Activated naive CD4-positive, alpha-beta T cell treated with anti-CD3 and anti-CD28 coated beads, Interleukin-2, amount 50 U/mL, for 72 hours (primary cell): ENCODE measurements around the gene ZBTB22. TPM values are rescaled to one million over a fixed set of nuclear protein-coding genes. Genes with fewer than 3 reads are reported as not detected.

Experiments
- ATAC-seq, 2 donors: fragments of 150-1000 bp; cut with Tn5 transposase; 2 replicates each; pipeline ENCODE4 v1.10.0; 2021; ENCODE audit warnings: mild to moderate bottlenecking in 2 of 2, moderate library complexity in 2 of 2
- DNase-seq, 2 donors: peaks; one replicate each; pipeline ENCODE4 v3.0.0; 2021 to 2022; ENCODE audit warnings: low spot score in 2 of 2
- H3K27ac Mint-ChIP-seq, 2 donors: one replicate each; pipeline ENCODE4 v1.8.0; 2022; ENCODE audit warnings: mild to moderate bottlenecking in 2 of 2, mixed read lengths in 2 of 2
- H3K36me3 Mint-ChIP-seq, 2 donors: one replicate each; pipeline ENCODE4 v1.8.0; 2022; ENCODE audit warnings: mixed read lengths in 2 of 2
- H3K9me3 Mint-ChIP-seq, 2 donors: one replicate each; pipeline ENCODE4 v1.8.0; 2022; ENCODE audit warnings: mixed read lengths in 2 of 2
- total RNA-seq, 2 donors: library from RNA; stranded (reverse); gene quantifications; one replicate each; pipeline ENCODE4 v1.2.3, GENCODE V29; 2022

ZBTB22 gene
- total RNA-seq, 2 donors from 2014 or later = 12.2 to 18.2 TPM

DNA sequence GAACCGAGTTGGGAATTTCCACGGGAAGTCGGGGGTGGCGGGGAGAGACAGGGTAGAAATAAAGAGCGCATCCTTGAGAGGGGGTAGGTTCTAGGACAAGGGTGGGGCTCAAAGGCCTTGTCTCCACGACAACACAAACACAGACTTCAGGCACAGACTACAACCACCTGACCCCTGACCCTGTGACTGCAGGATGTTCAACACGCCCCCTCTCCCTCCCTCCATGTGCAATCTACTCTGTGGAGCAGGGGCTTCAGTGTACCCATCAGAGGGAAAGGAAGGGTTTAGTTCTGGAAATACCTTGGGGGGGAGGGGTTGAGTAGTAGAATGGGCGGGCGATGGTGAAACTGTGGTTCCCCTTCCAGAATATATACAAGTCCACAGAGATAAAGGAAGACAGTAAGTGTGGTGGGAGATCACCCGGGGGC is 3.0 kb downstream of the ZBTB22 start:
- DNase-seq (peak in 1 of 2 donors; percentile 56), ATAC-seq (peak; percentile 21 to 59)
- H3K36me3 Mint-ChIP-seq = peaks cover 22 to 48% of the 10 kb centered on the region in 2 donors
- no peaks in the 10 kb centered on the region for H3K9me3 Mint-ChIP-seq
- peak overlapping the region; percentile 98 to 99 for H3K27ac Mint-ChIP-seq

- Mint-ChIP-seq H3K27ac (peak within 1 kb of the TSS; percentile 98 to 99), H3K36me3 (peaks cover 17 to 43% of the 10 kb centered on the region in 2 donors), H3K9me3 (no peaks in the 10 kb centered on the region)
- ATAC-seq (peak; percentile 65), DNase-seq (peak; percentile 73 to 93)
Measured at GRCh38 chr6:33313709-33314514, 3.6 kb downstream of the ZBTB22 start, which contains the start of gene TAPBP. Gene TAPBP (minus strand): TSS chr6:33314078. CDS start chr6:33314041, 37 bp downstream.

GRCh38 chr6:33313105-33313708 is 4.3 kb downstream of the ZBTB22 start:
- DNase-seq (peak; percentile 51 to 83), ATAC-seq (peak; percentile 5 to 49)
- peak overlapping the region; percentile 98 to 99 for H3K27ac Mint-ChIP-seq
- H3K9me3 Mint-ChIP-seq = no peaks in the 10 kb centered on the region
- H3K36me3 Mint-ChIP-seq = peaks cover 17 to 36% of the 10 kb centered on the region in 2 donors

- peak overlapping the region; percentile 98 to 99 for H3K27ac Mint-ChIP-seq
- H3K36me3 Mint-ChIP-seq = peaks cover 17 to 33% of the 10 kb centered on the region in 2 donors
- no peaks in the 10 kb centered on the region for H3K9me3 Mint-ChIP-seq
- DNase-seq (peak; percentile 66 to 80), ATAC-seq (peak; percentile 52)
Measured at GRCh38 chr6:33312361-33313104, 5.0 kb downstream of the ZBTB22 start.

DNA sequence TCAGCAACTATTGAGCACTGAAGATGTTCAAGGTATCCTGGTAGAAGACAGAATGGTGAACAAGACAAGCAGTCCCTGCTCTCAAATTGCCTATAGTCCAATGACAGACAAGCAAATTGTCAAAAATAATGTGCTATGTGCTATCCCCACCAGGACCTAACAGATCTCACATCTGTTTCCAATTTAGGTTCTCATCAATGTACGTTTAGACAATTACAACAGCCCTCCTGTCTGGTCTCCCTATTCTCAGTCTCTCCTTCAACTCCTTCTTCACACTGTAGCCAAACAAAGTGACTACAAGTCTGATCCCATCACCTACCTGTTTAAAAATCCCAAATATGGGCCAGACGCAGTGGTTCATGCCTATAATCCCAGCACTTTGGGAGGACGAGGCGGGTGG is 11.2 kb downstream of the ZBTB22 start:
- no peaks in the 10 kb centered on the region for H3K9me3 Mint-ChIP-seq
- DNase-seq = no peak
- peak overlapping the region in 1 of 2 donors; percentile 74 for H3K27ac Mint-ChIP-seq
- peaks cover 7 to 24% of the 10 kb centered on the region in 2 donors for H3K36me3 Mint-ChIP-seq
- no peak for ATAC-seq

DNA sequence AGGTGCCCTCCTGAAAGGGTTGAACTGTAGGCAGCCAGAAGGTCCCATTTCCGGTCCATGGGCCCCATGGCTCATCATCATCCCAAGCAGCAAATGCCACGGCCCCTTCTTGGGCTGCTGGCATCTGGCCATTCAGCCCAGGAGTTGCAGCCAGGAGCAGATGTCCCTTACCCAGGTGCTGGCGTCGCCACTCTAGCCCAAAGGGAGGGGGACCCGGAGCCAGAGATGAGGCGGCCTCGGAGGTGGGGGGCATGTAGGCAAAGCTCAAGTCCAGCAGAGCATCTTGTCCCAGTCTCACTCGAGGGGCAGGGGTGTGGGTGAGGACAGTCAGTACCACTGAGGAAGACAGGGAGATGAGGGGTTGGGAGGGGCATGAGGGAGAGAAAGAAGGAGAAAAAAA is 12.5 kb downstream of the ZBTB22 start:
- peak overlapping the region in 1 of 2 donors; percentile 23 for H3K27ac Mint-ChIP-seq
- no peaks in the 10 kb centered on the region for H3K9me3 Mint-ChIP-seq
- DNase-seq (no peak), ATAC-seq (no peak)
- peaks cover 7 to 31% of the 10 kb centered on the region in 2 donors for H3K36me3 Mint-ChIP-seq

DNA sequence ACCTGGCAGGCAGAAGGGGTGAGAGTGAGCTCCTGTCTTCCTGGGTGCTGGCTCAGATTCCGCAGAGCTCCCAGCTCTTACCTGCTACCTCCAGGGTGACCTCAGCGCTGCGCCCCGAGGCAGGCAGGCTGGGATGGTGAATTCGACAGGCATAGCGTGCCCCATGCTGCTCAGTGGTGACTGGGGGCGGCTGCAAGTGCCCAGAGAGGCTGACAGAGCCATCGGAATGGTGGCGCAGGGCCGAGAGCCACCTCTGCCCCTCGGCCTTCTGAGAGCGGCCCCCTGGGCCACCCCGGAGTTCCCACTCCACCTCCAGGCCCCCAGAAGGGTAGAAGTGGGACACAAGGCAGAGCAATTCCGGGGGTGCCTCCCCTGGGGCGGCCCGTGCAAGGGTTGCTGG is 13.3 kb downstream of the ZBTB22 start:
- Mint-ChIP-seq H3K36me3 (peaks cover 7 to 39% of the 10 kb centered on the region in 2 donors), H3K9me3 (no peaks in the 10 kb centered on the region), H3K27ac (no peak overlapping the region)
- ATAC-seq = no peak
- DNase-seq = no peak

DNA sequence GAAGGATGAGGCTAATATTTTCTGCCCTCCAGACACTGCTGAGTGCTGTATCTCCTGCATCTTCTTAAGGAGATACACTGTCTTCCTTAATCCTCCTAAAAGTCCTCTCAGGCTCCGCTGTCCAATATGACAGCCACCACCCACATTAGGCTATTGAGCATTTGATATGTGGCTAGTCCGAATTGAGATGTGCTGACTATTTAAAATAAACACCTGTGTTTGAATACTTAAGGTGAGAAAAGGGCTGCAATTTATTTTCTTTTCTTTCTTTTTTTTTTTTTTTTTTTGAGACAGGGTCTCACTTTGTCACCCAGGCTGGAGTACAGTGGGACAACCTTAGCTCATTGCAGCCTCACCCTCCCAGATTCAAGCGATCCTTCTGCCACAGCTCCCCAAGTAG is 15.7 kb downstream of the ZBTB22 start:
- no peak overlapping the region for H3K27ac Mint-ChIP-seq
- H3K36me3 Mint-ChIP-seq = peaks cover 12 to 45% of the 10 kb centered on the region in 2 donors
- ATAC-seq = no peak
- DNase-seq = no peak
- no peaks in the 10 kb centered on the region for H3K9me3 Mint-ChIP-seq

DNA sequence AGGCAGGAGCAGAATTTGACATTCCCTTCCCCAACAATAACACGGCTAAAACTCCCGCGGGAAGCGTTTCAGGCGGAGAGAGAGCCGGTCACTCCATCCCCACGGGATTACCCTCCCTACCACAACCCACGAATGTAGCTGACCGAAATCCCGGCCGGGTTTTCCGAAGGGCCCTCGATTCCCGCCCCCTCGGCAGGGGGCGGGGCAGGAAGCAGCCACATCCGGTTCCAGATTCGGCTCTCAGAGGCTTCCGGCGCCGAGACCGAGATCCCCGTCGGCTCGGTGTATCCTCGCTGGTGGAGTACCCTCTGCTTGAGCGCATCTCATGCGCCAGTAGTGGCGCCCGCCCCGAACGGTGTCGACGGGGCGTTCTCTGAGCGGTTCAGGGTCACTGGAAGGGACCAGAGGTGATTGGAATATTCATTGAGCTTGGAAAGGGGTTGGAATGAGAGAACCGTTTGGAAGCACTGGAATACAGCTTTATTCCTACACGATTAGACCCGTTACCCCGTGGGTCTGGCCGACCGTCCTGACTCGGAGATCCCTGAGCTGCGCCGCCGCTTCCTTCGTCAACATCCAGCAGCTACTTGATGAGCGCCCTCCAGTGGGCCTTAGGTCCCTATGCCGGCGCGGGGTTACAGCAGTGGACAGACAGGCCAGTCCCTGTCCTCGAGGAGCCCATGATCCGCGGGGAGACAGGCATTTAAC is 18.2 kb downstream of the ZBTB22 start:
- DNase-seq (peak; percentile 95), ATAC-seq (peak; percentile 80 to 87)
- H3K9me3 Mint-ChIP-seq = no peaks in the 10 kb centered on the region
- peaks cover 5 to 39% of the 10 kb centered on the region in 2 donors for H3K36me3 Mint-ChIP-seq
- peak overlapping the region; percentile 92 to 97 for H3K27ac Mint-ChIP-seq

- Mint-ChIP-seq H3K27ac (peak within 1 kb of the TSS; percentile 92 to 99), H3K36me3 (peaks cover 5 to 35% of the 10 kb centered on the region in 2 donors)
- ATAC-seq = peak; percentile 27 to 32
Measured at GRCh38 chr6:33298773-33299236, 18.7 kb downstream of the ZBTB22 start, which contains the start of gene RGL2. Gene RGL2 (minus strand): TSS chr6:33298942. CDS start chr6:33298610, 332 bp downstream.

GRCh38 chr6:33297956-33298772 is 19.4 kb downstream of the ZBTB22 start:
- H3K27ac Mint-ChIP-seq = peak overlapping the region; percentile 92 to 99
- peak; percentile 43 to 62 for ATAC-seq
- no peaks in the 10 kb centered on the region for H3K9me3 Mint-ChIP-seq
- H3K36me3 Mint-ChIP-seq = peaks cover 5 to 31% of the 10 kb centered on the region in 2 donors
- DNase-seq = peak; percentile 74 to 80

More at GRCh38 chr6:33298773-33299236, 18.7 kb downstream of the ZBTB22 start, which contains the start of gene RGL2:
- DNase-seq = peak in 1 of 2 donors; percentile 73
- no peaks in the 10 kb centered on the region for H3K9me3 Mint-ChIP-seq

DNA sequence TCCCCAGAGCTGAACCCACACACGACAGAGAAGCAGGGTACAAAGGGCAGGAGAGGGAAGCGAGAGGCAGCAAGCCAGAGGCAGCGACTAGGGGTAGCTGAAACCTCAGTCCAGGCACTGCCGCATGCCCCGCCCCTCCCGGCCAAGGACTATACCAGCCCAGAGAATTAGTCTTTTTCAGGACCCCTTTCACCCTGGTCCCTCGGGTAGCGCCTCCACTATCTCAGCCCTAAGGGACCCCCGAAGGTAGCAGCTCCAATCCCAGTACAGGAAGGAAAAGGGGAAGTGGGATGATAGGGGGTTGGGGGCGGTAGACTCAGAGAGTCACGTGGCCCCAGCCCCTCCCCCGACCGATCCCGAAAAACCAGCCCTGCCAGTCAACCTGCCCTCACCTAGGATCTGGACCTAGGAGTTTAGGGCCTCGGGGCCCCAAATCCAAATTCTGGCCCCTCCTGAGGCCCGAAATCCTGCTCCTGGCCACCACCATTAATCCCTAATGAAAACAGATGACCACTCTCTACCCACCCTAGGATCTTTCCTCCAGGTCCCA is 20.1 kb downstream of the ZBTB22 start:
- peak overlapping the region; percentile 79 to 92 for H3K27ac Mint-ChIP-seq
- H3K9me3 Mint-ChIP-seq = no peaks in the 10 kb centered on the region
- no peak for ATAC-seq
- DNase-seq = no peak
- H3K36me3 Mint-ChIP-seq = peaks cover 5 to 31% of the 10 kb centered on the region in 2 donors

DNA sequence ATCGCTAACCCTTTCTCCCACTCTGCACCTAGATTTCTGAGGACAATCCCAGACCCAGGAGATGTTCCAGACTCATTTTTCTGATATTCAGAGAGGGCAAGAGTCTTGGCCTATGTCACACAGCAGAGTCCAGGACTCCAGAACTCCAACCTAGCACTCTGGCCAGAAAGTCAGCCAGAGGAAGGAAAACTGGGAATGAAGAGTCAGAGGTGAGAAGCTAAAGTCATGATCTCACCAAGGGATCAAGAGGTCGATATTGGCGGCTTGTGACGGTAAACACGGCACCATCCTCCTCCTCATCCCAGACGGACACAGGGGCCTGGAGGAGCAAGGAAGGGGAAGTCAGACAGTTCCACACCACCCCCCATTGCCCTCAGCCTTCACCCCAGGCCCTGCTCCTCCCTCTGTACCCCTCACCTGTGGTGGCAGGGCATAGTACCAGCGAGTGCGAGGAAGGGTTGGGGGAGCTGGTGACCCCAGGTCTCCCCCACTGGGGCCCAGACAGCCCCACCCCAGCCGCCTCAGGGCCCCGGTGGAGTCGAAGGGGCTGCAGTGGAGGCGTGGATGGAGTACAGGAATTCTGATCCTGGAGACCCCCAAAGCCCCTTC is 20.6 kb downstream of the ZBTB22 start:
- Mint-ChIP-seq H3K36me3 (peaks cover 5 to 31% of the 10 kb centered on the region in 2 donors), H3K9me3 (no peaks in the 10 kb centered on the region), H3K27ac (peak overlapping the region in 1 of 2 donors; percentile 65)
- DNase-seq = no peak
- no peak for ATAC-seq

DNA sequence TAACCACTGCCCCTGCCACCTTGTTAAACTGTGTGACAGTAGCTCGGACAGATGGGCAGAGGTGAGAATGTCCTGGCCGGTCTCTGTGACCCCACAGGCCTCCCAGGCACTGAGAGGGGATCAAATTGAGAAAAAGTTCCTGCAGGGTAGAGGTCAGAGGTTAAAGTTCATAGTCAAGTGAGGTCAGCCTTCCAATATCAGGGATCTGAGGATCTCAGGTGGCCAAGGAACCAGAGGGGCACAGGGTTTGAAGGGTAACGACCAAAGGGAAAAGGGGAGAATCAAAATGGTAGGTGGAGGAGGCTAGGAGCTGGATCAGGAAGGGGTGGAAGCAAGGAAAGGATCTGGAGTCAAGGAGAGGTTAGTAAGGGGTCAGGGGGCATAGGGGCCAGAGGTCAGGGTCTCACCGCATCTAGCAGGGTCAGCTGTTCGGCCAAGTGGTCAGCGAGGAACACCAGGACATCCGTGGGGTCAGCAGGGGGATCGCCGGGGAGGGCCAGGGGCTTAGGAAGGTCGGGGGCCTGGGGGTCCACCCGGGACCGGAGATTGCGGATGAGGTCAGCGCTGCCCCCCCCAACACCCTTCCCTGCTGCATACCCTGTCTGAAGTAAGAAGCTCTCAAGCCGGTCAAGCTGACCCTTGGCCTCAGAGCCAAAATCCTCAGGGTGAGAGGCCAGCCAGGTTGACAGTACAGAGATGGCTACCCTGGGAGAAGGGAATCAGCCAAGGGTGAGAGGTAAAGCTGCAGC is 21.7 kb downstream of the ZBTB22 start:
- H3K36me3 Mint-ChIP-seq = peaks cover 10 to 20% of the 10 kb centered on the region in 2 donors
- H3K27ac Mint-ChIP-seq = peak overlapping the region; percentile 19 to 52
- DNase-seq = no peak
- no peaks in the 10 kb centered on the region for H3K9me3 Mint-ChIP-seq
- ATAC-seq = no peak
